Skeletal muscle cell (primary cell): Measurements from ENCODE around the gene HBZ.
"Not testable (repeated sequence)": the region's sequence is repeated elsewhere in the genome, so short reads cannot be mapped to it uniquely, and the experiment has no call there.

Source experiments
- DNase-seq: peaks from one replicate; pipeline ENCODE4 v3.0.0-alpha.2; 2010; ENCODE audit warnings: low read depth
- H3K4me3 ChIP-seq: 2 replicates; pipeline ENCODE4 v1.5.1; 2011; ENCODE audit warnings: low read depth, mild to moderate bottlenecking, control low read depth, low read length, moderate library complexity

The HBZ gene

DNA sequence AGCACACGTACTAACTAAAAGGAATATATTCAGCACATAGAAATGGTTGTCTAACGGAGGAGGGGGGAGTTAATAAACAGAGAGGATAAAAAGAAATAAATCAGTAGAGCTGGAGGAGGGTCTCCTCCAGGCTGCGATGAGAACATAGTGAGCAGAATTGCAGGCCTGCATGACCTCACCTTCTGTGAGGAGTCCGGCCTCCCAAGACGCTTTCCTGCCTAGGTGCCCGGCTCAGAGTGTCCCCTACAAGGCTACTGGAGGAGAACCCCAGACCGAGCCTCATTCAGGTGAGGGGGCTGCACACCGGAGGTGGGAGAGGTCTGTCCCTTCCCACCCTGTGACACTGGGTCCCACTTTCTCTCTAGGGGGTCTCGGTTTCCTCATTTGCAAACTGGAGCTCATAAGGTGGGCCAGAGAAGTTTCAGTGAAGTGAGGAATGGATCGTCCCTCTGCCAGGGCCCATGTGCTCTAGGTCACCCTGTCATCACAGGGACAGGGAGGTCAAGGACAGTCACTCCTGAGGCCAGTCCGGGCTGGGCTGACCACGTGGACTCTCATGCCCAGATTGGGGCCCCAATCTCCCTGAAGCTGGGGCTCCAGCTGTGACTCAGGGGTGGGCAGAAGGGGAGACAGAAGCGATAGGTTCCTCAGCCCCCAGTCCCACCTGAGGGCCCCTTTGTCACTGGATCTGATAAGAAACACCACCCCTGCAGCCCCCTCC lies 10.0 kb downstream of the HBZ start:
- DNase-seq = no peak
- H3K4me3 ChIP-seq = no peak overlapping the region

- H3K4me3 ChIP-seq, DNase-seq: not testable (repeated sequence)
Measured at GRCh38 chr16:163139-163538, 10.7 kb downstream of the HBZ start.

DNA sequence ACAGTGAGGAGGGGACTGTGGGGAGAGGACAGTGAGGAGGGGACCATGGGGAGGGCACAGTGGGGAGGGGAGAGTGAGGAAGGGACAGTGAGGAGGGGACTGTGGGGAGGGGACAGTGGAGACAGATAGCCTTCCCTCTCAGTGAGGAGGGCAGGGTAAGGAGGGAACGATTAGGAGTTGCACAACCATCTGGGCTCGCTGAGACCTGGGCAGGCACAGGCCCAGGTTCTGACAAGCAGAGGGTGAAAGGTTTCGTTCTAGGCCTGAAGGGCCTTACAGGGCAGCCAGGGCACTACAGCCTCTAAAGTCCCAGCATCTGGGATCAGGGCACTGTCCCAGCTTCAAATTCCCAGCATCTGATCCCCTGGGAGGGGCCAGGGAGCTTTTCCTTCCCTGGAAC lies 11.3 kb downstream of the HBZ start:
- not testable (repeated sequence) for DNase-seq, H3K4me3 ChIP-seq

- H3K4me3 ChIP-seq, DNase-seq: not testable (repeated sequence)
Measured at GRCh38 chr16:164134-164823, 11.8 kb downstream of the HBZ start.

GRCh38 chr16:164827-165538 lies 12.5 kb downstream of the HBZ start:
- H3K4me3 ChIP-seq = peak overlapping the region; percentile 32

GRCh38 chr16:165539-166374 lies 13.3 kb downstream of the HBZ start, which contains the start of gene HBM:
Gene HBM (plus strand): TSS chr16:165978. CDS start chr16:165998, 20 bp downstream.
- no peak for DNase-seq
- peak within 1 kb of the TSS; percentile 32 for H3K4me3 ChIP-seq

More at GRCh38 chr16:164827-165538, 12.5 kb downstream of the HBZ start:
- DNase-seq = no peak

GRCh38 chr16:166375-167121 lies 14.1 kb downstream of the HBZ start:
- DNase-seq = no peak

GRCh38 chr16:167122-167690 lies 14.8 kb downstream of the HBZ start:
- no peak for DNase-seq
- H3K4me3 ChIP-seq = no peak overlapping the region

More at GRCh38 chr16:166375-167121, 14.1 kb downstream of the HBZ start:
- no peak overlapping the region for H3K4me3 ChIP-seq

GRCh38 chr16:168424-168823 lies 16.0 kb downstream of the HBZ start:
- DNase-seq = no peak
- no peak overlapping the region for H3K4me3 ChIP-seq

DNA sequence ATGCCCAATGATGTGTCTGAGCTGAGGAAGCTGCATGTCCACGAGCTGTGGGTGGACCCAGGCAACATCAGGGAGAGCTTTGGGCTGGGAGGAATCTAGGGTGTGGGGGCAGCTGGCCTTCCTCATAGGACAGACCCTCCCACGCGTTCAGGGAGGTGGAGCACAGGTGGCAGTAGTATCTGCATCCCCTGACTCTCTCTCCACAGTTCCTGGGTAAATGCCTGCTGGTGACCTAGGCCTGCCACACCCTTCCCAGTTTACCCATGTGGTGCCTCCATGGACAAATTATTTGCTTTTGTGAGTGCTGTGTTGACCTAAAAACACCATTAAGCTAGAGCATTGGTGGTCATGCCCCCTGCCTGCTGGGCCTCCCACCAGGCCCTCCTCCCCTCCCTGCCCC lies 16.6 kb downstream of the HBZ start:
- no peak for DNase-seq
- no peak overlapping the region for H3K4me3 ChIP-seq

DNA sequence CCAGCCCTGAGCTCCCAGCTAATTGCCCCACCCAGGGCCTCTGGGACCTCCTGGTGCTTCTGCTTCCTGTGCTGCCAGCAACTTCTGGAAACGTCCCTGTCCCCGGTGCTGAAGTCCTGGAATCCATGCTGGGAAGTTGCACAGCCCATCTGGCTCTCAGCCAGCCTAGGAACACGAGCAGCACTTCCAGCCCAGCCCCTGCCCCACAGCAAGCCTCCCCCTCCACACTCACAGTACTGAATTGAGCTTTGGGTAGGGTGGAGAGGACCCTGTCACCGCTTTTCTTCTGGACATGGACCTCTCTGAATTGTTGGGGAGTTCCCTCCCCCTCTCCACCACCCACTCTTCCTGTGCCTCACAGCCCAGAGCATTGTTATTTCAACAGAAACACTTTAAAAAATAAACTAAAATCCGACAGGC lies 17.7 kb downstream of the HBZ start:
- DNase-seq, H3K4me3 ChIP-seq: not testable (repeated sequence)

GRCh38 chr16:170788-171187 lies 18.3 kb downstream of the HBZ start:
- no peak overlapping the region for H3K4me3 ChIP-seq
- DNase-seq = no peak

- not testable (repeated sequence) for DNase-seq, H3K4me3 ChIP-seq
Measured at GRCh38 chr16:172374-172941, 20.0 kb downstream of the HBZ start, which contains the start of gene HBA2. Gene HBA2 (plus strand): TSS chr16:172876. CDS start chr16:172913, 37 bp downstream.

DNA sequence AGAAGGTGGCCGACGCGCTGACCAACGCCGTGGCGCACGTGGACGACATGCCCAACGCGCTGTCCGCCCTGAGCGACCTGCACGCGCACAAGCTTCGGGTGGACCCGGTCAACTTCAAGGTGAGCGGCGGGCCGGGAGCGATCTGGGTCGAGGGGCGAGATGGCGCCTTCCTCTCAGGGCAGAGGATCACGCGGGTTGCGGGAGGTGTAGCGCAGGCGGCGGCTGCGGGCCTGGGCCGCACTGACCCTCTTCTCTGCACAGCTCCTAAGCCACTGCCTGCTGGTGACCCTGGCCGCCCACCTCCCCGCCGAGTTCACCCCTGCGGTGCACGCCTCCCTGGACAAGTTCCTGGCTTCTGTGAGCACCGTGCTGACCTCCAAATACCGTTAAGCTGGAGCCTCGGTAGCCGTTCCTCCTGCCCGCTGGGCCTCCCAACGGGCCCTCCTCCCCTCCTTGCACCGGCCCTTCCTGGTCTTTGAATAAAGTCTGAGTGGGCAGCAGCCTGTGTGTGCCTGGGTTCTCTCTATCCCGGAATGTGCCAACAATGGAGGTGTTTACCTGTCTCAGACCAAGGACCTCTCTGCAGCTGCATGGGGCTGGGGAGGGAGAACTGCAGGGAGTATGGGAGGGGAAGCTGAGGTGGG lies 20.9 kb downstream of the HBZ start:
- not testable (repeated sequence) for H3K4me3 ChIP-seq, DNase-seq

DNA sequence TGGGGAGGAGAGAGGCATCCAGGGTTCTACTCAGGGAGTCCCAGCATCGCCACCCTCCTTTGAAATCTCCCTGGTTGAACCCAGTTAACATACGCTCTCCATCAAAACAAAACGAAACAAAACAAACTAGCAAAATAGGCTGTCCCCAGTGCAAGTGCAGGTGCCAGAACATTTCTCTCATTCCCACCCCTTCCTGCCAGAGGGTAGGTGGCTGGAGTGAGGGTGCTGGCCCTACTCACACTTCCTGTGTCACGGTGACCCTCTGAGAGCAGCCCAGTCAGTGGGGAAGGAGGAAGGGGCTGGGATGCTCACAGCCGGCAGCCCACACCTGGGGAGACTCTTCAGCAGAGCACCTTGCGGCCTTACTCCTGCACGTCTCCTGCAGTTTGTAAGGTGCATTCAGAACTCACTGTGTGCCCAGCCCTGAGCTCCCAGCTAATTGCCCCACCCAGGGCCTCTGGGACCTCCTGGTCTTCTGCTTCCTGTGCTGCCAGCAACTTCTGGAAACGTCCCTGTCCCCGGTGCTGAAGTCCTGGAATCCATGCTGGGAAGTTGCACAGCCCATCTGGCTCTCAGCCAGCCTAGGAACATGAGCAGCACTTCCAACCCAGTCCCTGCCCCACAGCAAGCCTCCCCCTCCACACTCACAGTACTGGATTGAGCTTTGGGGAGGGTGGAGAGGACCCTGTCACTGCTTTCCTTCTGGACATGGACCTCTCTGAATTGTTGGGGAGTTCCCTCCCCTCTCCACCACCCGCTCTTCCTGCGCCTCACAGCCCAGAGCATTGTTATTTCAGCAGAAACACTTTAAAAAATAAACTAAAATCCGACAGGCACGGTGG lies 21.7 kb downstream of the HBZ start:
- not testable (repeated sequence) for DNase-seq, H3K4me3 ChIP-seq
